ENCODE data around the gene PLCG2.
"Not testable (repeated sequence)": the region's sequence is repeated elsewhere in the genome, so short reads cannot be mapped to it uniquely, and the experiment has no call there.

Gene PLCG2

DNA sequence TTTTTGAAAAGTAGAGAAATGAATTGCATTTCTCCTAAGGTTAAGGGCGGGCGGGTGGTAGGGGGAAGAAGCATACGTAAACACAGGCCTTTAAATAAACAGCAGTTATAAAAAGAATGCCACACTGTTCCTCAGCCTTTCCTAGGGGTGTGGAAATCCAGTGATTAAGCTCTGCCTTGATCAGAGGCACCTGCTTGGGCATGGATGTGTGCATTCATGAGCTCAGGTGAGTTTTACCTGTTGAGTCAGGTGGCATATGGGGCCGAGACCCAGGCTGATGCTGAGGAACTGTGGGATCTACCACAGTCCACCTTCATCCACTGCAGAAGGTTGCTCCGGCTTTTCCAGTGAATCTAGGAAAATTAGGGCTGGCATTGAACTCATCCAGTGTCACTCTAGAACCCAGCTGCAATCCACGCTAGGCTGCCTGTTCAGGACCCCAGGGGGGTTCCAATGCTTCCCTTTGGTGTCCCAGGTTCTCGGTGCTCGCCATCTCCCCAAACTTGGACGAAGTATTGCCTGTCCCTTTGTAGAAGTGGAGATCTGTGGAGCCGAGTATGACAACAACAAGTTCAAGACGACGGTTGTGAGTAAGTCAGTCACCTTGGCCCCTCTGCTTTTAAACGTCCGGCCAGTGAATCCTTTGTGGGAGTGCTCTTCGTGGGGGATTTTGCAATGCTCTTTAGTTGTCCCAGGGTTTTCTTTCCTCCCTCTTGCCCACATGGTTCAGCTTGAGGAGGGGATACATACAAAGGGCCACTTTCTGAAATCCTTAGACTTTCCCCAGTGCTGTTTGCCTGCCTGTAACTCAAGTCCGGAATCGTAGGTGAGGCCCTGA lies 159.5 kb downstream of the PLCG2 start:
- no peak for DNase-seq (ENCODE audit: low read depth)

DNA sequence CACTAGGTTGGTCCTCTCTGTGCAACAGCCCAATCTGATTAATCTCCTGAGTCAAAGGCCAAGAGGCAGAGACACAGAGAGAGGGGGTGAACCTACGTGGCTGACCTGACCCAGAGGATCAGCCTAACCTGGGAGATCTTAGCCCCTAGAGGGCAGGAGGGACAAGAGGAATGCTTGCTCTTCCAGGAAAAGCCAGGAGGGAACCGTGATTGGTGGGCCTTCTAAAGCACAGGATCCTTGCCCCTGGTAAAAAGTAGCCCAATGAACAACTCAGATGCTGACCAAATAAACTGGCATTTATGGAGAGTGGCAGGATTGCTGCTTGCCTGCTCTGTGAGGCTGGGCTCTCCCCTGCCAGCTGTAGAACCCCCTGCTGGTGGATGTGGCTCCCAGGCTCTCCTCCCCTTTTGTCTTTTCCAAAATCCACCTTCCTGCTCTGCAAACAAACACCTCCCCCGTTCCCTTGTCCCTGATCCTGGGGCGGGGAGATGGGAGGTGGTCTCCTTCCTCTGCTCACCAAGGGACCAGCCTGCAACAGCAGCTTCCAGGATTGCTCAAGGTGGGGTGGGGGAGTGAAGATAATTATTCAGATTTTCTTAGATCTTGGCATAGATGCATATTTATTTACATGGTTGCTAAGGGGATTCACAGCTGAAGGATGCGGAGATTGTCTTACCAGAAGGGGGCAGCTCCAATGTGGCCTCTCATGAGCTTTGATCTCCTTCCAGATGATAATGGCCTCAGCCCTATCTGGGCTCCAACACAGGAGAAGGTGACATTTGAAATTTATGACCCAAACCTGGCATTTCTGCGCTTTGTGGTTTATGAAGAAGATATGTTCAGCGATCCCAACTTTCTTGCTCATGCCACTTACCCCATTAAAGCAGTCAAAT lies 160.3 kb downstream of the PLCG2 start:
- DNase-seq (ENCODE audit: low read depth), result no peak

DNA sequence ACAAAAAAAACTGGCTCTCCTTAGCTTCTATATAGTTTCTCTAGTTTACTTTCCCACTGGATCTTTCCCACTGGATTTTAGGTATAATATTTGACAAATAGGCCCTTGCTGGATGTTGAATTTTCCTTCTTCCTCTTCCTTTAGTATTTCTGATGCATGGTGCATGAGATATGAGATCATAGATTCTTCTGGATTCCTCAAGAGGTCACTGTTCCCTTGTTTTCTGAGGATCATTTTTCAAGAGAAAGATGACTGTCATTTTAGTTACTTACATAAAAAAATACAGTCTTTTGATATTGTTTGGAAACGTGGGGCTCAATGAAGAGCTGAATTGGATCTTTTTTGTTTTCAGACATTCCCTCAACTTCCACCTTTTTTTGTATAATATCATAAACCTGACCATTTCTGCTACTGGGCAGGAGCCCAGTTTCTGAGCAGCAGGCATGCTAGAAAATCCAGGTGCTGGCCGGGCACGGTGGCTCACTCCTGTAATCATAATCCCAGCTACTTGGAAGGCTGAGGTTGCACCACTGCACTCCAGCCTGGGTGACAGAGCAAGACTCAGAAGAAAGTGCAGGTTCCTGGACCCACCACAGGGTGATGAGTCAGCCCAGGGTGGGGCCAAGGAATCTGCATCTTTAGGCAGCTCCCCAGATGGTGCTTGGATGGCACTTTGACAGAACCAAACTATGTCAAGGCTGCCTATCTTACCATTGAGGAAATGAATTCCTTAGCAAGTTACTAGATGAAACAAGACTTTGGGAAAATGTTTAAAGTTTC lies 161.9 kb downstream of the PLCG2 start:
- peak; percentile 72 for DNase-seq (ENCODE audit: low read depth)

DNA sequence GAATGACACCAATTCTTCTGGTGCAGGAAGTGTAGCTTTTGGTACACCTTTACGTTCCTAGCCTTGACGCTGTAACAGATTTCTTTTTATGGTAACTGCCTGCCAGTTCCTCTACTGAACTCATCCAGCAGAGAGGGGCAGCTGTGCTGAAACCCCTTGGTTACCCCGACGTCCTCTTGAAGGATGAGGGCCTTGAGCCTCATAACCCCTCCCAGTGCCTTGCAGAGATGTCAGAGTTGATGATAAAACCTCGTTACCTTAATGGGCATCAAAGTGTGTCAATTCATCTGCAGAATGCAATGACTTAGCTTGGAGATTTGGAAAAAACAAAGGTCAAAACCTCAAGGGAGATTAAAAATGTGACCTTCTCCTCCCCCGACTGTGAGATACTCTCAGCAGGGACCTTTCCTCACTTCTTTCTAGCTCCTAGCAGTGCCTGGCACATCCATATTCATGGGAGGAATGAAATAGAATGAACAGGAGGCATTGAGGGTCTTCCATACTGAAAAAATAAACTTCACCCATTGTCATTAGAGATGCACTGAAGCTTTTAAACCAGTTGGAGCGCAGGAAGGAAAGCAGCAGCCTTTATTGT lies 163.0 kb downstream of the PLCG2 start:
- no peak for DNase-seq (ENCODE audit: low read depth)

DNA sequence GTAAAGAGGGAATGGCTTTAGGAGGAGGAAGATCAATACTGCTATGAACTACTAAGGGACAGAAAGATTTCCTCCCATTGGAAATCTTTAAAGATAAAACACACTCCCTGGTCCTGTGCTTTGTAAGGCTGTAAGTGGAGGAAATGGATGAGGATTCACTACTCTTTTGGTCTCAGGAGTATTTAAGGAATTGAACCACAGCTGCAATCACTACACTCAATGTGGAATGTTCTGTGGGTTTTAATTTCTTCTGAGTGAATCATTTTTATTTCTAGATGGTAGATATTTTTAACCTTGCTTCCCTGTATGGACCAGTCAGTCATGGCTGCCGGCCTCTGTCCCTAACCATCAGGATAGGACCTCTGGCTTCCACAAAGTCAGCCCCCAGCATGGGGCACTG lies 166.6 kb downstream of the PLCG2 start:
- peak; percentile 24 for DNase-seq (ENCODE audit: low read depth)

DNA sequence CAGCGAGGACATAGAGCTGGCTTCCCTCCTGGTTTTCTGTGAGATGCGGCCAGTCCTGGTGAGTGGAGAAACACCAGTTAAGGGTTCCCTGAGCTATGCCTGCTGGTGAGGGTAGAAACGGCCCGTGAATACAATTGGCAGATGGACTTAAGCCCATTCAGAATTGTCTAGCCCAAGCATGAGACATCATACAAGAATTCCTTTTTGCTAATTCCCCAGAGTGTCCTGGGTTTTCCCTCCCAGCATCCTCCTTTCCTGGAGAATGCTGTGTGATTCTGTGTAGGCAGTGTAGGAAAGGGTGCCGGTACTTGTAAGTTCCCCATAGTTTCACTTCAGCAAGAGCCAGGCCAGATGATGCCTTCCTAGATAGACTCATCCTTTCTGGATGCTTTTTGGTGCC lies 167.1 kb downstream of the PLCG2 start:
- DNase-seq (ENCODE audit: low read depth), result no peak

DNA sequence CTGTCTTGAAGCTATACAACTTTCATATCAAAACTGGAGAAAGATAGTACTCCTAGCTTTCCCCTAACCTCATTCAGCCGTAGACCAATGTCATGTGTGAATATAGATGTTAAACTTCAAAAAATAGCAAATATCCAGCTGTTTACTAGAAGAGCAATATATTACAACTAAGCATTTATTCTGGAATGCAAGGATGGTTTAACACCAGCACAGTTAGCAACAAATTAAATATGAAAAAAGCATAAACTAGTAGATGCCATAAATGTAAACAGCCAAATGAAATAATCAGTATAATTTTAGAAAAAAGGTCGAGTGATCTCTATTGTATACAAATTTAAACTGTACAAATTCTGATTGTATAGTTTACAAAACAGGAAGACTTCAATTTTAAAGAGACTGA lies 172.5 kb downstream of the PLCG2 start:
- no peak for DNase-seq (ENCODE audit: low read depth)

DNA sequence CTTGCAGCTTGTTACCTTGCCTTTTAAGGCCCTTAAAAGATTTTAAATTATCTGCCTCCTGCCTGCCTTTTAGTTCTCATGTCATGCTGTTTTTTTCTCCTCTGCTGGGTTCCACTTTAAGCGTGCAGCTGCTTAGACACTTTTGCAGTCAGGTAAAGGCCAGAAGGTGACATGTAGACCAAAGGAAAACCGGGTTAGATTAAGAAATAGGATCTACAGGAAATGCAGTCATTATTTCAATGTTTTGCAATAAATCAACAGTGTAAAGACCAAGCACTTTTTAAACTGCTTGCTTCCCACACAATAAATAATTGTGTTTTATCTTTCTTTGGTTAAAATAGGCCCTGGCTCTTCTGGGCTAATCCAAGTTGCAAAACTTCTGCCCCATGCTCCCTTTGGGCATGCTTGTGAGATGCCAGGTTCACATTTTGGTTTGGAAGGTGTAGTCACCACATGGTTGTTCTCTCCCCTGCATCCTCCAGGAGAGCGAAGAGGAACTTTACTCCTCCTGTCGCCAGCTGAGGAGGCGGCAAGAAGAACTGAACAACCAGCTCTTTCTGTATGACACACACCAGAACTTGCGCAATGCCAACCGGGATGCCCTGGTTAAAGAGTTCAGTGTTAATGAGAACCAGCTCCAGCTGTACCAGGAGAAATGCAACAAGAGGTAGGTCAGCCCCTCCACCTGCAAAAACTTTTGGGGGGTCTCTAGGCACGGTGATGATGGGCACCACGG lies 177.3 kb downstream of the PLCG2 start:
- peak; percentile 34 for DNase-seq (ENCODE audit: low read depth)

DNA sequence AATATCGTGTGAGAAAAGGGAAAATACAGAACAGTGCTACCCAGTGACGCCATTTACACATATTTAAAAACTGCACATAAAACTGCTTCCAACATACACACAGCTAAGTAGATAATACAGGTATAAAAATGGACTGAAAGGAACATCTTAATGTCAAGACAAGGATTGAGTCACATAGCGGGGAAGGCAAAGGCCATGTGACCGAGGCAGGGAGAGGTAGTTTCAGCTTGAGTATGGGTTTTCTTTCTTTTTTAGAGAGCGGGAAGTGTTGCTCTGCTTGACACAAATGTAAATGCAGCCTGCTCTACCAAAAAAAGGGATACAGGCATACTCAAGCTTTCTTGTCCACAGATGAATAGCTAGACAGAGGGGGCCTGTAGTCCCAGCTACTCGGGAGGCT lies 185.7 kb downstream of the PLCG2 start:
- DNase-seq (ENCODE audit: low read depth), result no peak

DNA sequence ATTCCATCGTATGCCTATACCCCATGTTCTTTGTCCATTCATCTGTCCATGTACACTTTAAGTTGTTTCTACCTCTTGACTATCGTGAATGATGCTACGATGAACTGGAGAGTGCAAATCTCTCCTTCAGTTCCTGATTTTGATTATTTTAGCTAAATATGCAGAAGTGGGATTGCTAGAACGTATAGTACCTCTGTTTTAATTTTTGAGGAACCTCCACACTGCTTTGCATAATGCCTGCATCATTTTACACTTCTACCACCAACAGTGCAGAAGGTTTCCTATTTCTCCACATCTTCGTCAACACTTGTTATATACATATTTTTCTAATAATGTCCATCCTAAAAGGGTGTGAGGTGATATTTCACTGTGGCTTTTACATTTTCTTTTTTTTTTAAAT lies 188.3 kb downstream of the PLCG2 start:
- DNase-seq (ENCODE audit: low read depth), result no peak

DNA sequence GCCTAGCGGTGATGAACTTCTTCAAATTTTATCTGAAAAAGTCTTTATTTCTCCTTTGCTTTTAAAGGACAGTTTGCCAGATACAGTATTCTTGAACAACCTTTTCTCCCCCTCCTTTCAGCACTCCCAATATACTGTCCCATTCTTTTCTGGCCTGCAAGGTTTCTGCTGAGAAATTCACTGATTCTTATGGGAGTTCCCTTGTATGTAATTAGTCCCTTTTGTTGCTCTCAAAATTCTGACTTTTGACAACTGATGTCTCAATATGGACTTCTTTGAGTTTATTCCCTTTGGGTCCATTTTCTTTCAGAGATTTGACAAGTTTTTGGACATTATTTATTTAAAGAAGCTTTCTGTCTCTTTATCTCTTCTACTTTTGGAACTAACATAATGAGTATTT lies 192.8 kb downstream of the PLCG2 start:
- no peak for DNase-seq (ENCODE audit: low read depth)

DNA sequence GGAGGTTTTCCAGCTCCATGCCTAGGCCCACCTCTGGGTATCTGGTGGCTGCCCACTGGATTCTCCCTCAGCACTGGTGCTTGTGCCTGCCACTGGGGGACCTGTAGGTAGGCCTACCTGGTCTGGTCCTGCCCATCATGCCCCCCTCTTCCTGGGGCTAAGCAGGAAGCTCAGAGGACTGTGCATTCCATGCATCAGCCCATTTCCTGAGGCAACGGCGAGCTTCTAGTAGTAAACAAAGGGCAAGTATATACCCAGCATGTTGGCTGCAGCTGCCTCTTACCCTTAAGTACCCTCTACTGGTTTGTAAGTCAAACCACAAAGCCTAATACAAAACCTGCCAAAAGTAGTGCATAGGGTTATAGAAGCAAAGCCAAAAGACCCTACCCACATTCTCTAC lies 194.6 kb downstream of the PLCG2 start:
- DNase-seq (ENCODE audit: low read depth), result no peak

DNA sequence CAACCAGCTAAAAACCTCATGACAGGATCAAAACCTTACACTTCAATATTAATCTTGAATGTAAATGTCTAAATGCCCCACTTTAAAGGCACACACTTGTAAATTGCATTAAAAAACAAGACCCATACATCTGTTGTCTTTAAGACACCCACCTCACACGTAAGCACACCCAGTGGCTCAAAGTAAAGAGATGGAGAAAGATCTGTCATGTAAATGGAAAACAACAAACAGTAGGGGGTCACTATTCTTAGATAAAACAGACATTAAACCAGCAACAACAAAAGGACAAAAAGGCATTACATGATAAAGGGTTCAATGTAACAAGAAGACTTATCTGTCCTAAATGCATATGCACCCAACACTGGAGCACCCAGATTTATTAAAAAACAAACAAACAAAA lies 196.5 kb downstream of the PLCG2 start:
- DNase-seq (ENCODE audit: low read depth), result no peak

DNA sequence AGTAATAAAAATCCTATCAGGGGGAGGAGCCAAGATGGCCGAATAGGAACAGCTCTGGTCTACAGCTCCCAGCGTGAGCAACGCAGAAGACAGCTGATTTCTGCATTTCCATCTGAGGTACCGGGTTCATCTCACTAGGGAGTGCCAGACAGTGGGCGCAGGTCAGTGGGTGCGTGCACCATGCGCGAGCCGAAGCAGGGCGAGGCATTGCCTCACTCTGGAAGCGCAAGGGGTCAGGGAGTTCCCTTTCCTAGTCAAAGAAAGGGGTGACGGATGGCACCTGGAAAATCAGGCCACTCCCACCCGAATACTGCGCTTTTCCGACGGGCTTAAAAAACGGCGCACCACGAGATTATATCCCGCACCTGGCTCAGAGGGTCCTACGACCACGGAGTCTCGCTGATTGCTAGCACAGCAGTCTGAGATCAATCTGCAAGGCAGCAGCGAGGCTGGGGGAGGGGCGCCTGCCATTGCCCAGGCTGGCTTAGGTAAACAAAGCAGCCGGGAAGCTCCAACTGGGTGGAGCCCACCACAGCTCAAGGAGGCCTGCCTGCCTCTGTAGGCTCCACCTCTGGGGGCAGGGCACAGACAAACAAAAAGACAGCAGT lies 198.3 kb downstream of the PLCG2 start:
- DNase-seq (ENCODE audit: low read depth), result not testable (repeated sequence)

DNA sequence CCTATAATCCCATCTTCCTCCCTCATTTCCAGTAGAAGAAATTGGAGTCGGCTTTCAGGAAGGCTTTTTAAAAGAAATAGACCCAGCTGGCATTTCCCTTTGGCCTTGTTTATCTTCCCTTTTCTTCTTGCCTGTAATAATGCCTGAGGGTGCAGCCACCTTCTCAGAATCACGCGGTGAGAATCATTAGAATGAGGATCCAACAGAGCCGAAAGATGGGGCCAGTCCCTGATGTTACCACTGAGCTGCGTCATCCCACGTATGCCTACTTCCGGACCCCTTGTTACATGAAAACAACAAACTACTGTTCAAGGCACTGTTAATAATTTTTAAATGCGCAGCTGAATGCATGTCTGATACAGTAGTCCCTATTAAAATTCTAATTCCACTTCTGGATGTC lies 208.0 kb downstream of the PLCG2 start:
- no peak for DNase-seq (ENCODE audit: low read depth)

DNA sequence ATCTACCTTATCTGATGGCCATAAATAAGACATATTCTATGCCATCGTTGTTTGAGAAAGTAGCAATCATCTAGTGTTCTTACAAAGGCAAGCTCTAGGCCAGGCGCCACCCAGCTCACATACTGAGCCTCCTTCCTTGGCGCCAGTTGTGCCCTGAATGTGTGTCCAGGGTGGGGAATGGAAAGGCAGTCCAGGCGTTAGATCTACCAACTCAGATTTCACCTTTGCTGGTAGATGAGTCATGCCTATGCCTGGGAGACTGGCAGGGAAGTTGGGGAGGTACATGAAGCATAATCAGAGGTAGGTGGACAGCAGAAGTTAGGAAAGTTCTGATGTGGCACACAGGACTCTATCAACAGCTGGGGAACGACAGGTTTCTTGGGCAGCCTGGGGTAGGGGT lies 208.6 kb downstream of the PLCG2 start:
- no peak for DNase-seq (ENCODE audit: low read depth)

DNA sequence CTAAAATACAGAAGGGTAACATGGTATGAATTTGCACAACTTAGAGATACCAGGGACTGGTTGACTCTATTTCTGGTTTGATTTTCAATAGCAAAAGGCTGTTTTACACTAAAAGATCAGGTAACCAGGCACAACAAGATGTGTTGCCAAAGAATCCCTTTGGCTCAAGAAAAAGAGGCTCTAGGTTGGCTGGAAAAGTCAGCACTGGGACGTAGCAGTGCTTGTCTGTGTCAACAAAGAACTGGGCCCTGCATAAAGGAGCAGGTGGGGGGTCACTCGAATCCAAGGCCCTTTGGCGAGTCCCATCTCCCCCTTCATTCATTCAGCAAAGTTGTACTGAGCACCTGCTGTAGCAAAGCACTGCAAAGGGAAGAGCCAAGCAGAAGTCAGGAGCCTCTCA lies 213.8 kb downstream of the PLCG2 start:
- DNase-seq (ENCODE audit: low read depth), result no peak

DNA sequence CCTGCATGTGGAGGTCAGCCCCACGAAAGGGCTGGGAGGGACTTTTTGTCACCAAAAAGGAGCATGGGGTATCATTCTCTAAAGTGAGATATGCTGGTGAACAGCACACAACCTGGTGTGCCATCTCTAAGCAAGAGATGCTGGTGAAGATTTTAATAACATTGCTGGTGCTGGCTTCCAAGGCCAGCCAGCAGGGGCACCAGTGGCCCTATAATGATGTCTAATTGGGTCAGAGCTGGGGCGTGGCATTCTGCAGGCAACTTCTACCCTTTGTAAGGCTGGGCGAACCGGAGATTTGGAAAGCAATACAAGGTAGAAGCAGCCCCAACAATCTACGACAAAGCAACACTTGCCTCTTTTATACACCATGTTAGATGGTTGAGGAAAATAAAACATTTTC lies 215.4 kb downstream of the PLCG2 start:
- no peak for DNase-seq (ENCODE audit: low read depth)

DNA sequence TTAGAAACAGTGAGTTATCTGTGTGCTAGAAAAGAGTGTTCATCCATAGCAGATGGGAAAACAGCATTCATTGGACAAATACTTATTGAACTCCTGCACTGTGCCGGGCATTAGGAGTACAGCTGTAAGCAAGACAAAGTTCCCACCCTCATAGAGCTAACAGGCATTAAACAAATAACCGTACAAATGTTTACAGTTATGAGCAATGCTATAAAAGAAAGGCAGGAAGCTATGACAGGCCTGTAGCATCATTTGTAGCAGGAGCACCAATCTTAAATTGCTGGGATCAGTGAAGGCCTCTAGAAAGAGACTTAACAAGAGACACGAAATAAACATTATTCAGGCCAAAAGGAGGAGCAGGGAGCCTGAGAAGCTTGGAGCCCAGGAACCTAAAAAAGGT lies 216.6 kb downstream of the PLCG2 start:
- DNase-seq (ENCODE audit: low read depth), result no peak

DNA sequence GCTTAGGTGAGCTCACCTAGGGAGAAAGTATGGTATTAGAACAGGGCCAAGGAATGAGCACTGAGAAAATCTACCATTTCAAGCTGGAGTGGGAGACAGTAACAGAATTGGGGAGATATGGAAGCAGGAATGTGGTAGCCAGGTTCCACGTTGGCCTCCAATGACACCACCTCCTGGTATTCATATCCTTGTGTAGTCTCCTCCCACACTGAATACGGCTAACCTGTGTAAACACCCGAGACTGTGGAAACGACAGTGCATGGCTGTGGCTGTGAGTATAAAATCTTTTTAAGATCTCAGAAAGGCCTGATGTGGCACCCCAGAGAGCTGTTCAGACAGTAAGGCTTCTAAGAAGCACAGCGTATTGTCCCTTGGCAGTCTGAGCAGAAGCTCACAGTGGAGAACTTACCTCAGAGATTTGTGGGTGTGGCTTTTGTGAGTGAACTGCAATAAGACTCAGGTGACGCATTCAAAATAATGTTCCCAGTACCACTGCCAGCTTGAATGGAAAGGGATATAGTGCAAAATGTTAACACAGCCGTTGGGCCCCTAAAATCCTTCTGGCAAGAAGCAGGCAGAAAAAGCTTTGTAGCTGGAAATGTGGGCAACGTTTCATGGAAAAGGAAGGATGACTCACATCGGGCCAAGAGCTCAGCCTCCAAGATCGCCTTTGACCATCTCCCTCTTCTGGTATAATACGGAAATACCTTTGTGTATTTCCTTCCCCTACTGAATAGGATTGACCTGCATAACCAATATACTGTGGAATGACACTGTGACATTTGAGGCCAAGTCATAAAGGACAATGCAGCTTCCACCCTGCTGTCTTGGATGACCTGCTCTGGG lies 217.8 kb downstream of the PLCG2 start:
- DNase-seq (ENCODE audit: low read depth), result peak; percentile 73
